Measurements from ENCODE around the gene AGTPBP1.

The AGTPBP1 gene

DNA sequence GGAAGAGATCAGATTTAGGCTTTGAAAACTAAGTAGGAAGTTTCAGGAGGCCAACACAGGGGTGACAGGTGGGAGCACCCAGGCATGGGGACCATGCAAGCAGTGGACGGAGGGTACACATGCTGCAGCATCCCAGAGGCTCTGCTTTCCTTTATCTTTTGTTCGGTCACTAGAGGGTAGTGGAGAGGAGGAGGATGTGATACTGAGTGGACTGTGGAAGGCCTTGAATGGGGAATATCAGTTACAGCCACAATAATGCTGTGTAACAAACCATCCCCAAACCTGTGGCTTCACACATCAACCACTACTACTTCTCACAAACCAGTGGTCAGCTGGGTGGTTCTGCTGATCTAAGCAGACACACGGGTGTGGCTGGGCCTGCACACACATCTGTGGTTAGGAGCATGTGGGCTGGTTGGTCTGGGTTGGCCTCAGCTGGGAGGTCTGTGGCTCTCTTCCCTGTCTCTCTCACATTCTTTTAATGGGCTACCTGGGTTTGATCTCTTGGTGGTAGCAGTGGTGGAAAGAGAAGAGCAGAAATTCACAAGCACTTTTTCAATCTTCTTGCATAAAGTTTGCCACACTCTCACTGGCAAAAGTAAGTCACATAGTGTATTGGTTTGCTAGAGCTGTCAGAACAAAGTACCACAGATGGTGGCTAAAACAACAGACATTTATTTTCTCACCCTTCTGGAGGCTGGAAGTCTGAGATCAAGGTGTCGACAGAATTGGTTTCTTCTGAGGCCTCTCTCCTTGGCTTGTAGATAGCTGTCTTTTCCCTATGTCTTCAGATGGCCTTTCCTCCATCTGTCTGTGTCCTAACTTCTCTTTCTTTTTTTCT is 238.7 kb downstream of the AGTPBP1 start:
- no peak for DNase-seq (ENCODE audit: low read depth in 2 of 2)

DNA sequence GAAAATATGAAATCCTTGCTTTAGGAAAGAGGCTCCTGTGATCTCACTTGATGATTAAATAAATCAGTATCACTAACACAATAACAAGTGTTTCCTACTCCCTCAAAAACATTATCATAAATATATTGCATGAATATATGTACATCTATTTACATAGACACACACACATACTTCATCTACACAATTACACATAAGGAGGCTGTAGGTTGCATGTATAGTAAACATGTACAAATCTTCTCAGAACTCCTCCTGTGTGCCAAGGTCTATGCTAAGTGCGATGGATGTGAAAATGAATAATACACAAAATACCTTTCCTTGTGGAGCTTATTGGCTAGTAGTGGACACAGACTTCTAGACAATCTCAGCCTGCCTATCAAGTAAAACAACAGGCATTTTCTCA is 239.9 kb downstream of the AGTPBP1 start:
- no peak for DNase-seq (ENCODE audit: low read depth in 2 of 2)

DNA sequence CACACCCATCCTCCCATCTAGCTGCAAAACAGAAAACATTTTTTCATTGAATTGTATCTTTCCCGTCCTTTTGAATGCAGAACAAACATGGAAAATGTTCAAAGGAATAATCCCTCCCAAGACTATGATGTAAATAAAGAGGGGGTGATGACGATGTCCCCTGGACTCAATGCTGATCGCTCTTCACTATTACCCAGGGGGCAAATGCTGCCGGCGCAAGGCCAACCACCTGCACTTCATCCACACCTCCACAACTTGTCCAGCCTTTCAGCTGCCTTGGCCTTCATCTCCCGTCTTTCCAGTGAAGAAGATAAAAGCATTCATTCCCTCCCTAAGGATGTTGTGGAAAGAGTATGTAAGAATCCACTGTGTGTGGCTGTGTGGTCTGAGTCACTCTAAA is 240.3 kb downstream of the AGTPBP1 start:
- DNase-seq (ENCODE audit: low read depth in 2 of 2): no peak
